Testis (tissue), 3 donors: Measurements from ENCODE around the gene AMBRA1. TPM values are rescaled to one million over a fixed set of nuclear protein-coding genes. Genes with fewer than 3 reads are reported as not detected.

ENCODE experiments used
- DNase-seq: peaks from one replicate; pipeline ENCODE4 v3.0.0-alpha.2; 2019
- H3K27ac ChIP-seq, 2 donors: fragments of 200-600 bp; sonication (generic); one replicate each; pipeline ENCODE4 v1.5.1; 2019
- H3K27me3 ChIP-seq: fragments of 200-600 bp; sonication (generic); one replicate; pipeline ENCODE4 v1.5.1; 2019
- H3K36me3 ChIP-seq: fragments of 200-600 bp; sonication (generic); one replicate; pipeline ENCODE4 v1.5.1; 2017; ENCODE audit warnings: low read depth; ENCODE audit errors: missing control alignments
- H3K4me1 ChIP-seq: fragments of 200-600 bp; sonication (generic); one replicate; pipeline ENCODE4 v1.5.1; 2019
- H3K4me3 ChIP-seq, 2 donors: fragments of 200-600 bp; sonication (generic); one replicate each; pipeline ENCODE4 v1.5.1; 2017 to 2019
- H3K9me3 ChIP-seq: fragments of 200-600 bp; sonication (generic); one replicate; pipeline ENCODE4 v1.5.1; 2017
- CTCF ChIP-seq, 3 experiments: fragments of 450-650 bp in 2 of 3; fragments of 200-600 bp in 1 of 3; sonication (generic) in 1 of 3; IDR thresholded peaks; one replicate each; pipeline ENCODE4 v1.5.1; 2016 to 2019; ENCODE audit warnings: antibody characterized with exemption in 3 of 3, mild to moderate bottlenecking in 2 of 3, moderate library complexity in 1 of 3
- POLR2A ChIP-seq: fragments of 450-650 bp; IDR thresholded peaks from one replicate; pipeline ENCODE4 v1.6.1; 2017; ENCODE audit warnings: antibody characterized with exemption, mild to moderate bottlenecking, moderate library complexity
- WGBS, 2 donors: methylation state at CpG; one replicate each; pipeline ENCODE4 v1.1.5; 2018; 5-methylcytosine and 5-hydroxymethylcytosine counted together
- intact Hi-C: fragments of 100-400 bp; cut with DNase I; formaldehyde crosslinking; loops from one replicate; pipeline ENCODE4 v1.15.1; 2023; ENCODE audit warnings: low total_unique reads
- polyA plus RNA-seq: library from polyadenylated mRNA; stranded (reverse); fragments of 350-450 nt; fragmentation: Illumina TruSeq; extraction: RNeasy Lipid Tissue Mini Kit (QIAGEN cat#74804); gene quantifications from one replicate; pipeline ENCODE4 v1.2.3, GENCODE V29; 2014; ENCODE audit warnings: low read depth, low replicate concordance; ENCODE audit not compliant: insufficient read depth
- total RNA-seq, 2 donors: library from RNA; depleted of rRNA; stranded (reverse); fragments of >200 nt; gene quantifications; one replicate each; pipeline ENCODE4 v1.2.3, GENCODE V29; 2016

Gene AMBRA1
- total and polyA plus RNA-seq, 3 donors from 2014 or later: 28.0 to 68.3 (median 55.6) TPM

DNA sequence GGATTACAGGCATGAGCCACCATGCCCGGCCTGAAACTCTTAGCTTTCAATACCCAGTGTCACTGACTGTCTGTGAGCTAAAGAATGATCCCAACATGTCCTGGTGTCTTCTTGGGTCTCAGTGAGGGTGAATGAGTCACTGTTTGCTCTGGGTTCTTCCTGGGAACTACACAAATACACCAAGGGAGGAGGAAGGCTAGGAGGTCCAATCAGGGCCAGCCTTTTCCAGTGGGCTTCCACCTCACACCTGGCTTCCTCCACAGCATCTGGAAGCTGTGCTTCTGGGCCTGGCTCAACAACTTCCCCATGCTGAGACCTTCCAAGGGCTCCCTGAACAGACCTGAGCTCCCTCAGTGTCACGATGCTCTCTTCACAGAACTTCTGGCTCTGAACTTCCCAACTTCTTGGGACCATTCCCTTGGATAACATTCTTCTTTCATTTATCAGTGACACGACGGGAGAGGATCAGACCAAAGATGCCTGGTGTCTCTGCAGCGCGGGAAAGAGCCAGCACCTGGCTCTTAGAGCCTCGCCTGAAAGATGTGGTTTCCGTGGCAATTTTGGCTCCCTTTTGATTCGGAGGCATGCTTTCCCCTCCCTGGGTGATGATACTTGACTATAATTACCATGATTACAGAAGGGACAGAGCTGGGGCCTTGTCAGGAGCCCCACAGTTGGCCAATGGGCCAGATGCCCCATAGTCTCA is 179.9 kb downstream of the AMBRA1 start:
- intact Hi-C loops: no loop called here

GRCh38 chr11:46410021-46410420 is 183.8 kb downstream of the AMBRA1 start:
- Histone ChIP-seq H3K27ac (no peak overlapping the region), H3K4me3 (no peak overlapping the region), H3K36me3 (no peaks in the 10 kb centered on the region), H3K9me3 (no peaks in the 10 kb centered on the region), H3K4me1 (no peaks in the 10 kb centered on the region), H3K27me3 (no peaks in the 10 kb centered on the region)
- no peak for DNase-seq
- intact Hi-C loops: no loop called here
- TF ChIP-seq CTCF (IDR thresholded peaks at IDR 0.05) (no peak), POLR2A (no peak)
- WGBS, 2 donors: 87 to 95% methylated on average over 5 of the region's 5 CpGs

More for the DNA sequence above, 179.9 kb downstream of the AMBRA1 start:
- H3K27ac ChIP-seq: no peak overlapping the region
- no peak for DNase-seq
- no peaks in the 10 kb centered on the region for H3K36me3 ChIP-seq
- H3K9me3 ChIP-seq: no peaks in the 10 kb centered on the region
- WGBS, 2 donors: 89% methylated on average over 9 of the region's 9 CpGs
- H3K4me1 ChIP-seq: no peaks in the 10 kb centered on the region
- no peak overlapping the region for H3K4me3 ChIP-seq
- TF ChIP-seq CTCF (IDR thresholded peaks at IDR 0.05) (no peak), POLR2A (no peak)
- no peaks in the 10 kb centered on the region for H3K27me3 ChIP-seq

GRCh38 chr11:46408407-46408986 is 185.3 kb downstream of the AMBRA1 start:
- 80 to 100% methylated on average over 1 to 6 of the region's 6 CpGs for WGBS, 2 donors
- intact Hi-C loops: no loop called here
- TF ChIP-seq CTCF (IDR thresholded peaks at IDR 0.05): no peak
- TF ChIP-seq POLR2A: no peak

DNA sequence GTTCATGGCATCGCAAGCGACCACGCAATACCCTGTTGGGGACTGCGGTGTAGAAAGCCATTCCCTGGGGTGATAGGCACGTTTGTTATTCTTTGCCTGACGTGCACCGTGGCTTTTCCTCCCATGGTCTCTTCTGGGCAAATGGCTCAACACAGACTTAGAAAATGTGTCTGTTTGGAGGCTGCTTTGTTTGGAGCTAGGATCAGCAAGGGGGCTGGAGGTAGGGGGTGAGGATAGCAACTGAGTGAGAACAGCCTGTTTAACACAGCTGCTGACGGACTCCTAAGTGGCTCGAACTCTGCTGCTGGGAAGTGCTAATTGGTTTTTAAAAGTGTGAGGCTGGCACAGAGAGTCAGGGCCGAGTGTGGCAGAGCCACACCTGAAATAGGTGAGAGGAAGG is 186.2 kb downstream of the AMBRA1 start:
- no peak overlapping the region for H3K27ac ChIP-seq
- no peaks in the 10 kb centered on the region for H3K36me3 ChIP-seq

More at GRCh38 chr11:46408407-46408986, 185.3 kb downstream of the AMBRA1 start:
- Histone ChIP-seq H3K4me1 (no peaks in the 10 kb centered on the region), H3K4me3 (no peak overlapping the region), H3K9me3 (no peaks in the 10 kb centered on the region), H3K27ac (no peak overlapping the region), H3K27me3 (no peaks in the 10 kb centered on the region), H3K36me3 (no peaks in the 10 kb centered on the region)
- DNase-seq: no peak

More for the DNA sequence above, 186.2 kb downstream of the AMBRA1 start:
- H3K4me1 ChIP-seq: peaks cover 5% of the 10 kb centered on the region
- H3K9me3 ChIP-seq: no peaks in the 10 kb centered on the region
- no peak overlapping the region for H3K4me3 ChIP-seq
- DNase-seq: no peak
- whole genome bisulfite sequencing, 2 donors: 88 to 93% methylated on average over 10 of the region's 10 CpGs
- intact Hi-C loops: no loop called here
- TF ChIP-seq CTCF (IDR thresholded peaks at IDR 0.05) (no peak), POLR2A (no peak)
- no peaks in the 10 kb centered on the region for H3K27me3 ChIP-seq
